ENCODE results near the gene PXYLP1. TPM values are rescaled to one million over a fixed set of nuclear protein-coding genes. Genes with fewer than 3 reads are reported as not detected.

The PXYLP1 gene
- total and polyA plus RNA-seq, 10 of the 15 experiments (the other 5 are each of a cell fraction or from before 2014, with no cell fraction given), result 0.06 to 1.7 (median 0.35) TPM

DNA sequence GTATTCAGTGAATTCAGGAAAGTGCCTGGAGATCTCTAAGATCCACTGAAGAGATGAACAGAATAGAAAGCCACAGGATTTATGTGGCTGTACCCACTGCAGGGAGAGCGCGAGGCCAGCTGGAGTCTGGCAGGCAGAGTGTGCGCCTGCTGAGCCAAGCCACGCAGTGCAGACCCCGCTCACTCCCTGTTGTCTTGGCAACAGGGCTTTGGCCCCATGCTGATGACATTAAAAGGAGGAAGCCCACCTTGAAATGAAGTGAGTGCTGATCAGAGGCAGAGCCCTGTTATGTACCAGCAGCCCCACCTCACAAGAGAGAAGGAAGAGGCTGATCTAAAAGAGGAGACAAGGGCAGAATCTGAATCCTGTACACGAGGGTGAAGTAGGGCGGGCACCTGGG, 36.7 kb downstream of the PXYLP1 start (continued):
- TF ChIP-seq, protein P1, sequence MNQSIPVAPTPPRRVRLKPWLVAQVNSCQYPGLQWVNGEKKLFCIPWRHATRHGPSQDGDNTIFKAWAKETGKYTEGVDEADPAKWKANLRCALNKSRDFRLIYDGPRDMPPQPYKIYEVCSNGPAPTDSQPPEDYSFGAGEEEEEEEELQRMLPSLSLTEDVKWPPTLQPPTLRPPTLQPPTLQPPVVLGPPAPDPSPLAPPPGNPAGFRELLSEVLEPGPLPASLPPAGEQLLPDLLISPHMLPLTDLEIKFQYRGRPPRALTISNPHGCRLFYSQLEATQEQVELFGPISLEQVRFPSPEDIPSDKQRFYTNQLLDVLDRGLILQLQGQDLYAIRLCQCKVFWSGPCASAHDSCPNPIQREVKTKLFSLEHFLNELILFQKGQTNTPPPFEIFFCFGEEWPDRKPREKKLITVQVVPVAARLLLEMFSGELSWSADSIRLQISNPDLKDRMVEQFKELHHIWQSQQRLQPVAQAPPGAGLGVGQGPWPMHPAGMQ (IDR thresholded peaks at IDR 0.05; ENCODE audit: borderline replicate concordance), result no peak
- TF ChIP-seq, protein P2, sequence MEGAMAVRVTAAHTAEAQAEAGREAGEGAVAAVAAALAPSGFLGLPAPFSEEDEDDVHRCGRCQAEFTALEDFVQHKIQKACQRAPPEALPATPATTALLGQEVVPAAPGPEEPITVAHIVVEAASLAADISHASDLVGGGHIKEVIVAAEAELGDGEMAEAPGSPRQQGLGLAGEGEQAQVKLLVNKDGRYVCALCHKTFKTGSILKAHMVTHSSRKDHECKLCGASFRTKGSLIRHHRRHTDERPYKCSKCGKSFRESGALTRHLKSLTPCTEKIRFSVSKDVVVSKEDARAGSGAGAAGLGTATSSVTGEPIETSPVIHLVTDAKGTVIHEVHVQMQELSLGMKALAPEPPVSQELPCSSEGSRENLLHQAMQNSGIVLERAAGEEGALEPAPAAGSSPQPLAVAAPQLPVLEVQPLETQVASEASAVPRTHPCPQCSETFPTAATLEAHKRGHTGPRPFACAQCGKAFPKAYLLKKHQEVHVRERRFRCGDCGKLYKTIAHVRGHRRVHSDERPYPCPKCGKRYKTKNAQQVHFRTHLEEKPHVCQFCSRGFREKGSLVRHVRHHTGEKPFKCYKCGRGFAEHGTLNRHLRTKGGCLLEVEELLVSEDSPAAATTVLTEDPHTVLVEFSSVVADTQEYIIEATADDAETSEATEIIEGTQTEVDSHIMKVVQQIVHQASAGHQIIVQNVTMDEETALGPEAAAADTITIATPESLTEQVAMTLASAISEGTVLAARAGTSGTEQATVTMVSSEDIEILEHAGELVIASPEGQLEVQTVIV (IDR thresholded peaks at IDR 0.05; ENCODE audit: borderline replicate concordance, partially characterized antibody), result no peak
- no peak for TF ChIP-seq CREB1 (IDR thresholded peaks at IDR 0.05; ENCODE audit: low read depth)

- Histone ChIP-seq H2AFZ (ENCODE audit: control insufficient read depth, low read depth, low read length) (no peak overlapping the region), H3K36me3 (ENCODE audit: control insufficient read depth in 2 of 2, insufficient read depth in 2 of 2, low read length in 1 of 2) (no peaks in the 10 kb centered on the region), H3K9ac (ENCODE audit: control insufficient read depth, insufficient read depth, low read length) (no peak overlapping the region), H3K4me2 (ENCODE audit: control insufficient read depth, insufficient read depth) (no peak overlapping the region), H3K79me2 (ENCODE audit: control insufficient read depth, insufficient read depth, low read length) (no peaks in the 10 kb centered on the region), H3K27ac (ENCODE audit: control insufficient read depth, insufficient read depth) (no peak overlapping the region), H3K4me3 (no peak overlapping the region), H3K9me3 (replicated peaks; ENCODE audit: control insufficient read depth, insufficient read depth, low read length) (no peaks in the 10 kb centered on the region), H3K4me1 (ENCODE audit: control insufficient read depth, insufficient read depth, low read length) (peaks cover 2% of the 10 kb centered on the region; the same call in 1 of the 2 replicates), H4K20me1 (ENCODE audit: control insufficient read depth, insufficient read depth) (no peaks in the 10 kb centered on the region), H3K27me3 (replicated peaks in 1 of 2; ENCODE audit: control insufficient read depth in 2 of 2, insufficient read depth in 2 of 2, low read length in 1 of 2) (peaks cover 0 to 4% of the 10 kb centered on the region in 2 experiments; a peak in 1 of 4 replicates)
- ChIA-PET POLR2A (no interaction called here), SMC1A (ENCODE audit: uncharacterized antibody, unreplicated experiment) (no interaction called here), RAD21 (ENCODE audit: unreplicated experiment) (interaction anchor here (0.5 kb wide), 1 partner anchor 639 kb away, joined by 3 read pairs; no protein-coding TSS in a partner anchor), CTCF (no interaction called here)
- WGBS (ENCODE audit: insufficient coverage, insufficient replicate concordance, low lambda C conversion rate, missing lambda C conversion rate), result 2% methylated on average over 3 of the region's 4 CpGs
- intact Hi-C loops (cut with micrococcal nuclease; ENCODE audit: unreplicated experiment), result no loop called here
- in situ Hi-C loops (cut with MboI), result no loop called here
- DNase-seq (ENCODE audit: low read depth, low spot score), result no peak
- no peak for ATAC-seq
- no peak for FAIRE-seq
- no TSS peak for BruUV-seq (replicated peaks)
- TF ChIP-seq, protein P3, sequence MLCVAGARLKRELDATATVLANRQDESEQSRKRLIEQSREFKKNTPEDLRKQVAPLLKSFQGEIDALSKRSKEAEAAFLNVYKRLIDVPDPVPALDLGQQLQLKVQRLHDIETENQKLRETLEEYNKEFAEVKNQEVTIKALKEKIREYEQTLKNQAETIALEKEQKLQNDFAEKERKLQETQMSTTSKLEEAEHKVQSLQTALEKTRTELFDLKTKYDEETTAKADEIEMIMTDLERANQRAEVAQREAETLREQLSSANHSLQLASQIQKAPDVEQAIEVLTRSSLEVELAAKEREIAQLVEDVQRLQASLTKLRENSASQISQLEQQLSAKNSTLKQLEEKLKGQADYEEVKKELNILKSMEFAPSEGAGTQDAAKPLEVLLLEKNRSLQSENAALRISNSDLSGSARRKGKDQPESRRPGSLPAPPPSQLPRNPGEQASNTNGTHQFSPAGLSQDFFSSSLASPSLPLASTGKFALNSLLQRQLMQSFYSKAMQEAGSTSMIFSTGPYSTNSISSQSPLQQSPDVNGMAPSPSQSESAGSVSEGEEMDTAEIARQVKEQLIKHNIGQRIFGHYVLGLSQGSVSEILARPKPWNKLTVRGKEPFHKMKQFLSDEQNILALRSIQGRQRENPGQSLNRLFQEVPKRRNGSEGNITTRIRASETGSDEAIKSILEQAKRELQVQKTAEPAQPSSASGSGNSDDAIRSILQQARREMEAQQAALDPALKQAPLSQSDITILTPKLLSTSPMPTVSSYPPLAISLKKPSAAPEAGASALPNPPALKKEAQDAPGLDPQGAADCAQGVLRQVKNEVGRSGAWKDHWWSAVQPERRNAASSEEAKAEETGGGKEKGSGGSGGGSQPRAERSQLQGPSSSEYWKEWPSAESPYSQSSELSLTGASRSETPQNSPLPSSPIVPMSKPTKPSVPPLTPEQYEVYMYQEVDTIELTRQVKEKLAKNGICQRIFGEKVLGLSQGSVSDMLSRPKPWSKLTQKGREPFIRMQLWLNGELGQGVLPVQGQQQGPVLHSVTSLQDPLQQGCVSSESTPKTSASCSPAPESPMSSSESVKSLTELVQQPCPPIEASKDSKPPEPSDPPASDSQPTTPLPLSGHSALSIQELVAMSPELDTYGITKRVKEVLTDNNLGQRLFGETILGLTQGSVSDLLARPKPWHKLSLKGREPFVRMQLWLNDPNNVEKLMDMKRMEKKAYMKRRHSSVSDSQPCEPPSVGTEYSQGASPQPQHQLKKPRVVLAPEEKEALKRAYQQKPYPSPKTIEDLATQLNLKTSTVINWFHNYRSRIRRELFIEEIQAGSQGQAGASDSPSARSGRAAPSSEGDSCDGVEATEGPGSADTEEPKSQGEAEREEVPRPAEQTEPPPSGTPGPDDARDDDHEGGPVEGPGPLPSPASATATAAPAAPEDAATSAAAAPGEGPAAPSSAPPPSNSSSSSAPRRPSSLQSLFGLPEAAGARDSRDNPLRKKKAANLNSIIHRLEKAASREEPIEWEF (IDR thresholded peaks at IDR 0.05; ENCODE audit: insufficient replicate concordance, low read depth, low read length), result no peak
- TF ChIP-seq POLR2AphosphoS2 (IDR thresholded peaks at IDR 0.05; ENCODE audit: low read depth, low read length) (no peak), TBL1XR1 (IDR thresholded peaks at IDR 0.05; ENCODE audit: low read depth, low read length) (no peak), HDAC6 (IDR thresholded peaks at IDR 0.05; ENCODE audit: unreplicated experiment) (no peak), ATF7 (IDR thresholded peaks at IDR 0.05; ENCODE audit: low read depth) (no peak), IKZF2 (IDR thresholded peaks at IDR 0.05) (no peak), SMAD5 (IDR thresholded peaks at IDR 0.05; ENCODE audit: low read depth) (no peak), BCL11A (IDR thresholded peaks at IDR 0.05; ENCODE audit: low read depth, low read length) (no peak), NFYB (IDR thresholded peaks at IDR 0.05; ENCODE audit: insufficient read depth, low read depth, low read length) (no peak), STAT3 (IDR thresholded peaks at IDR 0.05; ENCODE audit: low read depth, low read length) (no peak), TAF1 (IDR thresholded peaks at IDR 0.05; ENCODE audit: borderline replicate concordance, low read depth, low read length) (no peak), NRF1 (conservative IDR thresholded peaks at IDR 0.05; ENCODE audit: low read depth, low read length) (no peak), JUND (IDR thresholded peaks at IDR 0.05; ENCODE audit: low read depth, low read length) (no peak)
Observed at GRCh38 chr3:141268791-141269190, 37.2 kb downstream of the PXYLP1 start.

Data from GM12878 (cell line).